ENCODE results near the gene RSPRY1. TPM values are rescaled to one million over a fixed set of nuclear protein-coding genes. Genes with fewer than 3 reads are reported as not detected.

RSPRY1 gene
- 24.0 and 30.1 TPM in 2 replicates for total RNA-seq

DNA sequence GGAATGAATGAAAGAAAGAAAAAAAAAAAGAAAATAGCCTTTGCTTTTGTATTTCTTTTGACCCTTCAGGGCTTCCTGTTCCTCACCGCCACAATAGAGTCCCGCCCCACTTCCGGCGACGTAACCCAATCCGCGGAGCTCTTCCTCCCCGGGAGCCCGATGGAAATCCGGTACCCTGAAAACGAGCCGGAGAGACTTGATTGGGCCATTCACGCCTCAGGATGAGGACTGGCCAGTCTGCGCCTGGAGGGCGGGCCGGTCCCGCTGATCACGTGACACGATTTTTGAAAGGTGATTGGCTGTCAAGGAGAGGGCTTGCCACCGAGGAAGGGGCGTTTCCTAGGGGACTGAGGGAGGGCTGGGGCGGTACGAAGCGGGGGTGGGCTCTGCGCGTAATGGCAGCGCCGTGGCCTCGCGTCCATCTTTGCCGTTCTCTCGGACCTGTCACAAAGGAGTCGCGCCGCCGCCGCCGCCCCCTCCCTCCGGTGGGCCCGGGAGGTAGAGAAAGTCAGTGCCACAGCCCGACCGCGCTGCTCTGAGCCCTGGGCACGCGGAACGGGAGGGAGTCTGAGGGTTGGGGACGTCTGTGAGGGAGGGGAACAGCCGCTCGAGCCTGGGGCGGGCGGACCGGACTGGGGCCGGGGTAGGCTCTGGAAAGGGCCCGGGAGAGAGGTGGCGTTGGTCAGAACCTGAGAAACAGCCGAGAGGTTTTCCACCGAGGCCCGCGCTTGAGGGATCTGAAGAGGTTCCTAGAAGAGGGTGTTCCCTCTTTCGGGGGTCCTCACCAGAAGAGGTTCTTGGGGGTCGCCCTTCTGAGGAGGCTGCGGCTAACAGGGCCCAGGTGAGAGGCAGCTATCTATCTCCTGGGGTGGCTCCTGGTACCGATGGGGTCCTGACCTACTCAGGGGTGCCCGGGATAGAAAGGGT is at the start of gene RSPRY1, which contains the start of gene PSME3IP1:
RSPRY1 (plus strand) TSS at position 385 of the 927 bp plus-strand sequence. CDS start 18,330 bp downstream, outside the sequence.
PSME3IP1 (minus strand) TSS at position 95 of the 927 bp plus-strand sequence. CDS start 12,185 bp downstream, outside the sequence.

GRCh38 chr16:57244767-57245471 is 58.8 kb downstream of the RSPRY1 start, which contains the start of gene ARL2BP:
TSS of gene ARL2BP (plus strand) at chr16:57245259. CDS start at chr16:57245368, 109 bp downstream.

GRCh38 chr16:57284209-57284951 is 98.3 kb downstream of the RSPRY1 start, which contains the start of gene PLLP:
TSS of gene PLLP (minus strand) at chr16:57284672. CDS start at chr16:57284540, 132 bp downstream.

Other genes with a start within 250 kb of the RSPRY1 start
- 0.25 and 0.59 TPM in 2 replicates for gene CETP, start 224.4 kb upstream of the RSPRY1 start, total RNA-seq
- 3.2 and 5.6 TPM in 2 replicates for gene NLRC5, start 196.8 kb upstream of the RSPRY1 start, total RNA-seq
- gene CPNE2, start 93.7 kb upstream of the RSPRY1 start, total RNA-seq = 4.8 and 8.0 TPM in 2 replicates
- gene PSME3IP1, start 290 bp upstream of the RSPRY1 start, total RNA-seq = 51.5 and 55.9 TPM in 2 replicates
- gene ARL2BP, start 58.9 kb downstream of the RSPRY1 start, total RNA-seq = 50.4 and 69.6 TPM in 2 replicates
- gene PLLP, start 98.3 kb downstream of the RSPRY1 start, total RNA-seq = 0.20 and 0.37 TPM in 2 replicates
- not detected in 2 replicates for gene CCL22, start 172.5 kb downstream of the RSPRY1 start, total RNA-seq
- gene CX3CL1, start 186.2 kb downstream of the RSPRY1 start, total RNA-seq = 3.4 and 5.6 TPM in 2 replicates
- gene CCL17, start 218.4 kb downstream of the RSPRY1 start, total RNA-seq = not detected in 2 replicates

Data from cardiac ventricle fibroblast (primary cell).